Measurements from ENCODE around the gene TLE5.
"Not testable (repeated sequence)": the region's sequence is repeated elsewhere in the genome, so short reads cannot be mapped to it uniquely, and the experiment has no call there.

Gene TLE5

GRCh38 chr19:3025549-3025886 lies 36.8 kb downstream of the TLE5 start:
- no peak for DNase-seq (ENCODE audit: low read depth)

DNA sequence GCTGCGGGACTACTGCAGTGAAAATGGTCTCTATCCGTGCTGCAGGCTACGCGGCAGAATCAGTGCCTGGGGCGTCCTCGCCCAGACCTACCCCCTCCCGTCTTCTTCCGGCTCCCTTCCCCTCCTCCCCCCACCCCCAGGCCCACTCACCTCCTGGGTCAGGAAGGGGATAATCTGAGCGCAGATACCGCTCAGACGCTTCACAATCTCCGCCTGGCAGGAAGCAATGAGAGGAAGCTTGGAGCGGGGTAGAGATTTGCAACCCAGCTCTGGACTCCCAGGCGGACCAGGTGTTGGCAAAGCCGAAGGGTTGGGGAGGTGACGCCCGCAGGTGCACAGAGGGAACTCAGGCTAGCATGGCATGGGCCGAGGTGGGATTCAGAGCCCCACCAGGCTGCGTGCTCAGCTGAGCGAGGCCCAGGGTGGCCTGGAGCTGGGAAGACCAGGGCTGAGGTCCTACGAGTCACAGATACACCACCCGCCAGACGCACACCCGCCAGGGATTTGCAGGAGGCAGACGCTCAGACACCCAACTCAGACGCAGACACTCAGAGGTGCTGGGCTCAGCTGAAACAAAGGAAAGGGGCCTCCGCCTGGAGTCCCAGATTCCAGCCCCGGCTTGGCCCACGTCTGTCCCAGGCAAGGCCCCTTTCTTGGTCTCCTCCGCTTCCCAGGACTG lies 37.3 kb downstream of the TLE5 start:
- no peak for DNase-seq (ENCODE audit: low read depth)

GRCh38 chr19:3024509-3024869 lies 37.8 kb downstream of the TLE5 start:
- DNase-seq (ENCODE audit: low read depth): no peak

DNA sequence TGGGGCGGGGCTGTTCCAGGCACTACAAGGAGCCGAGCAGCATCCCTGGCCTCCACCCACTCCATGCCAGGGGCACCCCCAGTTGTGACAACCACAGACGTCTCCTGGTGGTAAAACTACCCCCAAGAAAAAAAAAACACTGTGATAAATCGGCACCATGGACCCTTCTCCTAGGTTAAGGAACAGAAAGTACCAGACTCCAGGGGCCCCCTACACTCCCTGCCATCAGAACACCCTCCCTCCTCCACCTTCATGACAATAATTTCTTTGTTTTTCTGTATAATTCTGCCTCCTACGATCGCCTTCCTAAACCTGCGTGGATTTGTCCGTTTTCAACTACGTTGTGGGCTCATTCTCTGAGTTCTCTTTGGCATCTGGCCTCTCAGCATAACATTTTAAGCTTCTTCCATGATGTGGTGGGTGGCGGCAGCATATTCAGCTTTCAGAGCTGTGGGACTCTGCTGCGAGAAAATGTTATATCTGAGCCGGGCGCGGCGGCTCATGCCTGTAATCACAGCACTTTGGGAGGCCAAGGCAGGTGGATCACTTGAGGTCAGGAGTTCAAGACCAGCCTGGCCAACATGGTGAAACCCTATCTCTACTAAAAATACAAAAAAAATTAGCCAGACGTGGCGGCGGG lies 41.9 kb downstream of the TLE5 start:
- DNase-seq (ENCODE audit: low read depth): no peak

DNA sequence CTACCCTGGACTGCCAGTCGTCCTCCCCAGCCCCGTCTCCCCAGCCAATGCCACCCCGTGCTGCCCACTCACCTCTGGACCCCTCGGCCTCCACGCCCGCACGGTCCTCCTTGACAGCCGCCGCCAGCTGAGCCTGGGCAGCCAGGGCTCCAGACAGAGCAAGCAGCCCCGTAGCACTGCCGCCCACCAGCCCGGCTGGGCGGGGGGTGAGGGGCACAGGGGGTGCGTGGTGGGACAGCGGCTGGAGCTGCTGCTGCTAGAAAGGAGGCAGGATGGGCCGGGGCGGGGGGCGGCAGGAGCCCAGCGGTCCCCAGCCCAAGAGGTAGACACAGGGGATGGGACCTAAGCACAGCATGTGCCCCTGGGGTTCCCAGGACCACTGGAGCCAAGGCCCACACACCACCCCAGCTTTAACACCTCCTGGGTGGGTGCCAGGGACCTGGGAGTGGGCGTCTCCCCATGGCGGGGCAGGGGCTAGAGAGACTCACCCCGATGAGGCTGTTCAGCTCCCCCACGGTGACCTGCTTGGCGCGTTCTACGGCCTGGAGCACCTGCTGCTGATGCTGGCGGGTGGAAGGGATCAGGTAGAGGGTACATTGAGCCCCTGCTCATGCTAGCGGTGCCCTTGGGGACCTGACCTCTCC lies 43.0 kb downstream of the TLE5 start:
- no peak for DNase-seq (ENCODE audit: low read depth)

- DNase-seq (ENCODE audit: low read depth): no peak
Observed at GRCh38 chr19:3017923-3018322, 44.4 kb downstream of the TLE5 start.

DNA sequence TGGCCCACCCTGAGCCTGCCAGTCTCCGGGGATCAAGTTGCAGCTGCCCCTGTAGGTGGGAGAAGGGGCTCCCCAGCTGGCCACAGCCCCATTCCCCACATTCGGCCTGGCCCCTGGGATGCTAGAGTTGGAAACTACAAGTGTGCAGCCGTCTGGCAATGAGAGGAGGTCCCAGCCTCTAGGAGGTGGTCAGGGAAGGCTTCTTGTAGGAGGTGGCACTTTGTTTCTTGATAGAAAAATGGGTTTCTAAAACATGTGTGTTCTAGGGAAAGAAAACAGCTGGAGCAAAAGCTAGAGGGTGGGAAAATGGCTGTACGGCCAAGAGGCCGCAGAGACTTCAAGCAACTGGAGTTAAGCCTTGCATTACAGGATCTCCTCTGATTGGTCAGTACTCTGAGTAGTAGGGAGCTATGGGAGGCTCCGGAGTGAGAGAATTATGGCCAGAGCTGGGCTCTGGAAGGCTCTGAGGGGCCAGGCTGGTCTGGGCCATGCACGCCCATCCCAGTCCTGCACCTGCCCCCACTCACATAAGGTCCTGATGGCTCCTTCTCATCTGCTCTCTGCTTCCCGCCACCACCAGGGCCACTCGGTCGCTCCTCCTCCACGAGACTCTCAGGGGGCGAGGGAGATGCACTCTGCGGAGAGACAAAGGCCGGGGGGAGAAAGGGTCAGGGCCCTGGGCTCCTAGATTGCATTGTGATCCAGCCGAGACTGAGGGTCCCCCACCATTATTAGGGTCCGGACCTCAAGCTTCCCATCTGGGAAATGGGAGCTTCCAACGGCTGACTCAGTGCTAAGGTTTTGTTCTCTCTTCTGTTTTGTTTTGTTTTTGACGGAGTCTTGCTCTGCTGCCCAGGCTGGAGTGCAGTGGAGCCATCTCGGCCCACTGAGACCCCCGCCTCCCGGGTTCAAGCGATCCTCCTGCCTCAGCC lies 46.9 kb downstream of the TLE5 start:
- DNase-seq (ENCODE audit: low read depth): no peak

GRCh38 chr19:3014135-3014534 lies 48.2 kb downstream of the TLE5 start:
- no peak for DNase-seq (ENCODE audit: low read depth)

- DNase-seq (ENCODE audit: low read depth): no peak
Observed at GRCh38 chr19:3013263-3013725, 49.0 kb downstream of the TLE5 start.

DNA sequence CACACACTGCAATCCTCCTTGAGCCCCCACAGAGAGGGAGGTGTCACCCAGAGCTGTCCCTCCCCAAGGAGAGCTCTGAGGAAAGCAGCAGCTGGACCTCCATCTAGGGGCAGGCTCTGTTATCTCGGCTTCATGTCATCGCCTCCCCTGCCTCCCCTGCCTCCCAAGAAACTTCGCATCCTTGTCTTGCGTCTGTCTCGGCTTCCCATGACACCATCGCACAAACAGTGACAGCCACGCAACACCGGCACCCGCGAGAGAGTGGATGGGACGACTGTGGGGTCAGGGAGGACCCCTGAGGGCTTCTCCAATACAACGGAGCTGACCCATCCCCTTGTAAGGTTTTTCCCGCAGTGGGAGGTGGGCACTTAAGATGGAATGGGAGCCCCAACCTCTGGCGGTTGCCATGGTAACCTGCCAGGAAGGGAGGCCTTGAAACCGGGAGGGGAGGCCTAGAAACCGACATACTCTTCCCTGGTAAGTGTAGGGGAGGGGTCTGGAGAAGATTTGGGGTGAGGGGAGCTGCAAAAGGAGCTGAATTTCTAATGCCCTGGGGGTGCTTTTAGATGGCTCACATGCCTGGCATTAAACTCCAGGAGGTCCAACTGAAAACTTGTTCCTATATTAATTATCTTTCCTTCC lies 49.6 kb downstream of the TLE5 start:
- DNase-seq (ENCODE audit: low read depth): no peak

DNA sequence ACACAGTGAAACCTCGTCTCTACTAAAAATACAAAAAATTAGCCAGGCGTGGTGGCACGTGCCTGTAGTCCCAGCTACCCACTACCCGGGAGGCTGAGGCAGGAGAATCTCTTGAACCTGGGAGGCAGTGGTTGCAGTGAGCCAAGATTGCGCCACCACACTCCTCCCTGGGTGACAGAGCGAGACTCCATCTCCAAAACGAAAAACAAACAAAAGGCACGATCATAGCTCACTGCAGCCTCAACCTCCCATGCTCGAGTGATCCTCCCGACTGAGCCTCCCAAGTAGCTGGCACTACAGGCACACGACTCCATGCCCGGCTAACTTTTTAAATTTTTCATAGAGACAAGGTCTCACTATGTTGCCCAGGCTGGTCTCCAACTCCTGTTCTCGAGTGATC lies 50.2 kb downstream of the TLE5 start:
- not testable (repeated sequence) for DNase-seq (ENCODE audit: low read depth)

DNA sequence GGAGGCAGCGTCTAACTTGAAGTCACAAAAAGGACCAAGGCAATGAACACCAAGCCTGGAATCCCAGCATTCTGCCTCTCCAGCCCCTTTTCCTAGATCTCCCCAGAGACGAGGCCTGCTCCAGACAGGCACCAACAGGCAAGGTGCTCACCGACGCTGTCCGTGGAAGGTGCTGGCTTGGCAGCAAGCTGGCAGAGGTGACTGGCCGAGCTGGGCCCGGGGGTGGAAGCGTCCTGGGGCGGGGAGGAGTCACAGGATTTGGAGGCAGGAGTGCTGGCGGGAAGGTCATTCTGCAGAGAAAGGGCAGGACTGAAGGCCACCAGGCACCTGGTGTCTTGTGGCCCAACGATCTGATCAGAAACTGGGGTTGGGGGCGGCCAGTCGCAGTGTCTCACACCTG lies 51.4 kb downstream of the TLE5 start:
- no peak for DNase-seq (ENCODE audit: low read depth)

GRCh38 chr19:3008994-3009393 lies 53.3 kb downstream of the TLE5 start:
- no peak for DNase-seq (ENCODE audit: low read depth)

- no peak for DNase-seq (ENCODE audit: low read depth)
Observed at GRCh38 chr19:3007975-3008374, 54.3 kb downstream of the TLE5 start.

DNA sequence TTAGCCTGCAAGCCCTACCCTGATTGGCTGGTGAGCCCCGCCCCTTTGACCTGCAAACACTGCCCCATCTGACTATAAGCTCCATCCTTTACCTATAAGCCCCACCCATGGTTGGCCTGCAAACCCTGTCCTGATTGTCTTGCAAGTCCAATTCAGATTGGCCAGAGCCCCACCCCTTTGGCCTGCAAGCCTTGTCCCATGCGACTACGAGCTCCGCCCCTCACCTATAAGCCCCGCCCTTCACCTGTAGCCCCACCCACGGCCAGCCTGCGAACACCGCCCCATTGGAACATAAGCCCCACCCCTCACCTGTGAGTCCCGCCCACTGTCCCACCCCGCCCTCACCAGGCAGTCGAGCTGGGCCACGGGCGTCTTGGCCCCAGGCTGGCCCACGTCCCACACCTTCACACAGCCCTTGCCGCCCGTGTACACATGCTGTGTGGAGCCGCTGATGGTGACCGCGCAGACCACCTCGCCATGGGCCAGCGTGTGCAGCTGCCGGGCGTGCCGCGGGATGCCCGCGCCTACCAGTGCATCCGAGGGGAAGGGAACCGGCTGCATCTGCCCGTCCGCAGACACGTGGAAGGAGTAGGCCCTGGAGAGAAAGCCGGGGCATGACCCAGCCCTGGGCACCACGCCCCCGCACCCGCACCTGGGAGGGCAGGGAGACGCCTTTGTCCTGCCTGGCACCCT lies 56.1 kb downstream of the TLE5 start:
- DNase-seq (ENCODE audit: low read depth): no peak

DNA sequence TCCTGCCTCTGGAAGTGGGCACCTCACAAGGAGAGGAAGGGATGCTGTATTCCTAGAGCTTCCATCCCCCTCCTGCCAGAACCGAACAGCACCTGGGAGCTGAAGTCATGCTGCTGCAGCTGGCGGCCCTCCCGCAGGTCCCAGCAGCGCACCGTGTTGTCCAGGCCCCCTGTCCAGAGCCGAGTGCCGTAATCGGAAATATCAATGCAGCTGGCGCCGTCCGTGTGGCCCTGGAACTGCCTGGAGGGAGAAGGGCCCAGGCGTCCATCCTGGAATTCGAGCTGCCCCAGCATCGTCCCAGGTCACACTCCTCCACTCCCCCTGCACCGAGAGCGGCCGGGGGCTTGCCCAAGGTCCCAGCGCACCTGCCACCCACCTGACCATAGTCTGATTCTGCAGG lies 57.0 kb downstream of the TLE5 start:
- DNase-seq (ENCODE audit: low read depth): no peak

DNA sequence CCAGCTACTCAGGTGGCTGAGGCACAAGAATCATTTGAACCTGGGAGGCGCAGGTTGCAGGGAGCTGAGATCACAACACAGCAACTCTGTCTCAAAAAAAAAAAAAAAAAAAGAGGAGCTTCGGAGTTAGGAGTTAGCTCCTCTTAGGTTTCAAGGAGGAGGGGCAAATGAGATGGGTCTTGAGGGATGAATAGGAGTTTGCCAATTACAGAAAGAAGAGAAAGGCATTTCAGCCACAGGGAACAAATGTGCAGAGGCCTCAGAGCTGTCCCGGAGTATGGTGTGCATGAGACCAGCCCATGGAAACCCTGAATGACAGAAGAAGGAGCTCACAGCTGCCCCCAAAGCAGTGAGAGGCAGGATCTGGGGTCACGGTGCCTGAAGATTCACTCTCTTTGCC lies 57.8 kb downstream of the TLE5 start:
- no peak for DNase-seq (ENCODE audit: low read depth)

GRCh38 chr19:3003046-3003445 lies 59.2 kb downstream of the TLE5 start:
- DNase-seq (ENCODE audit: low read depth): no peak

Measured in iris pigment epithelial cell (primary cell).